HEK293T (cell line): ENCODE results near the gene POU6F2.

Experiments used
- ARNT ChIP-seq: fragments of 450-650 bp; IDR thresholded peaks from 2 replicates; pipeline ENCODE4 v1.6.1; 2017; ENCODE audit warnings: mild to moderate bottlenecking
- BHLHE40 ChIP-seq: fragments of 450-650 bp; IDR thresholded peaks from 2 replicates; pipeline ENCODE4 v1.6.1; 2016; ENCODE audit warnings: mild to moderate bottlenecking, moderate library complexity, borderline replicate concordance
- FOXM1 ChIP-seq: fragments of 450-650 bp; IDR thresholded peaks from 2 replicates; pipeline ENCODE4 v1.6.1; 2017; ENCODE audit warnings: mild to moderate bottlenecking, borderline replicate concordance
- SP1 ChIP-seq: fragments of 450-650 bp; IDR thresholded peaks from 2 replicates; pipeline ENCODE4 v1.6.1; 2017

DNA sequence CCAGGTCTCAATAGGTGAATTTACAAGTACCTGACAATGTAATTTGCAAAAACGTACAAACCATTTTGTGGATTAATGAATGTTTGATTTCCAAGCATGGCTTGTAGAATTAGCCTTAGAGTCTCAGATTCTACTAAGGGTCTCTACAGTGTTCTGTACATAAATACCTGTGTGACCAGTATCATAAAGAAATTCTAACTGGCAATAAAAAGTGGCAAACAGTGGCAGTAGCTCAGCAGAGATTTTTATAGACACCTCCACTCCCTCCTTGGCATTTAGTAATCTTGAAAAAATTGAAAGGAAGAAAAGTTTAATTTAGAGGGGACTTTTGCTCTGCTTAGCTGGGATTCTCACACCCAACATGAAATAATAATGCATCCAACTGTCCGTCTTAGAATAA lies 220.8 kb downstream of the POU6F2 start:
- no peak for TF ChIP-seq ARNT
- no peak for TF ChIP-seq SP1
- no peak for TF ChIP-seq BHLHE40
- TF ChIP-seq FOXM1 = no peak
